GM10847 (cell line): ENCODE results near the gene GRIP2.

Experiments
- POLR2A ChIP-seq: IDR thresholded peaks from 2 replicates; pipeline ENCODE4 v1.6.1; 2011; ENCODE audit not compliant: insufficient read length; ENCODE audit errors: extremely low read depth

The GRIP2 gene

DNA sequence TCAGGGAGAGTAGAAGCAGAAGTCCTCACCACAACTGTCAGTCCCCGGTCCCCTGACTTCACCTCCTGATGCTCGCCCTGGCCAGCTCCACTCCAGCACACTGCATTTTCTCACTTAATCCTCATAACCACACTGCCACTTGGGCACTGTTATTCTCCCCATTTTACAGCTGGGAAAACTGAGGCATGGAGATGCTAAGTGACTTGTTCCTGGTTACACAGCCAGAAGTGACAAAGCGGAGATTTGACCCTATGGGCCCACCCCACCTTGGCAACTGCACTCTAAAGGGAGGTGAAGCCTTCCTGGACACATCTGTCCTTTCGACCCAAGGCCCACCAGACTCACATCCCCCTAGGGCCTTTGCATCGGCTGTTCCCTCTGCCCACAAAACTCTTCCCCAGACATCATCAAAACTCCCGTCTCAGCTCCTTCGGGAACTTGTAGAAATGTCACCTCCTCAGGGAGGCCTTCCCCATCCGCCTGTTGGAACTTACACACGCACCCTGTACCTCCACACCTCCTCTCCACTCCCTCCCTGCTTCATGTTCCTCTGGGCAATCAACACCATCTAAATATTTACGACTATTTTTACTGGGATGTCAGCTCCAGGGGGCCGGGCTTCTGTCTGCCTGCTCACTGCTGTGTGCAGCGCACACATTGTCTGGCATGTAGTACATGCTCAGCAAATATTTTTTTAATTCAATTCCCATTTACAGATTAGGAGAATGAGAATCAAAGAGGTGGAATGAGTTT, 3.1 kb downstream of the GRIP2 start:
- TF ChIP-seq POLR2A = no peak

DNA sequence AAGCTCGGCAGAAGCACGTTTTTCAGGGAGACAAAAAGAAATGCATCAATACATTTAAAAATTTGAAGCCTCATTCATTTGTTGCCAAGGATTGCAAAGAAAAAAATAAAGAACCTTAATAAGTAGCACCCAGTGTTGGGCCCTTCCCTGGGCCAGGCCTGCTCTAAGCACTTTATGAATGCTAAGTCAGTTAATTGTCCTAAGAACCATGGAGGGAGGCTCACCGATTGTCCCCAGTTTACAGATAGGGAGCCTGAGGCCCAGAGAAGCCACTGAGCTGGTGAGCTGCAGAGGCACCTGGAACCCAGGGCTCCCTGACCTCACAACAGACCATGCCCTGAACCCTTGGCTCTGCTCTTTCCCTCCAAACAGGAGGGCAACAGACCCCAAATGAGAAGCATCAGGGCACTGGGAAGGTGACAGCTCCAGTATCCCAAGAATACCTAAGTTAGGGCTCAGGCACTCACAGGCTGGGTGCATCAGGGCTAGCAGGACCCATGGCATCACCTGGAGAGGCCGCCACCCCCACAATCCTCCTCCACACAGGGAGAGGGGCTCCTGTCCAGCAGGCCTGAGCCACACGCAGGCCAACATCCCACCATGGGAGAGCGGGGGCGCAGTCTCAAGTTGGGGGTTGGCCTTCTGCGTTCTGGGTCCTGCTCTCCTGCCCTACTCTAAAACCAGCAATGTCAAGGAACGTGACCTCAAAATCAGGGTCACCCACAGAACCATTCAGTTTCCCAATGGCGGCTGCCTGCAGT, 3.9 kb downstream of the GRIP2 start:
- no peak for TF ChIP-seq POLR2A

DNA sequence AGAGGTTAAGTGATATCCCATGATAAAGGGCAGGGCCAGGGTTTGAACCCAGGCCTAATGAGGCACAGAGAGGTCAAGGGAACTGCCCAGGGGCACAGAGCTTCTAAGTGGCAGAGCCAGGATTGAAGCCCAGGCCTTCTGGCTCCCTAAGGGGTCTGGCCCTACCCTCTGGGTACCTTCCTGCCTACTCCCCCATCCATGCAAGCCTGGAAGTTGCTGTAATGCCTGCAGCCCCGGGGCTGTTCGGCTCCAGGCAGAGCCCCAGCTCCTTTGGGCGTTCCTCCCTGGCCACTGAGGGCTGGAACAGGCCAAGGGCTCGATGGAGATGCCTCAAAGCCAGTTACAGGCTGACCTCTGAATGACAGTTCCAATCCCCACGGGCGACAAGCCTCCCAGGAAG, 4.5 kb downstream of the GRIP2 start:
- no peak for TF ChIP-seq POLR2A

DNA sequence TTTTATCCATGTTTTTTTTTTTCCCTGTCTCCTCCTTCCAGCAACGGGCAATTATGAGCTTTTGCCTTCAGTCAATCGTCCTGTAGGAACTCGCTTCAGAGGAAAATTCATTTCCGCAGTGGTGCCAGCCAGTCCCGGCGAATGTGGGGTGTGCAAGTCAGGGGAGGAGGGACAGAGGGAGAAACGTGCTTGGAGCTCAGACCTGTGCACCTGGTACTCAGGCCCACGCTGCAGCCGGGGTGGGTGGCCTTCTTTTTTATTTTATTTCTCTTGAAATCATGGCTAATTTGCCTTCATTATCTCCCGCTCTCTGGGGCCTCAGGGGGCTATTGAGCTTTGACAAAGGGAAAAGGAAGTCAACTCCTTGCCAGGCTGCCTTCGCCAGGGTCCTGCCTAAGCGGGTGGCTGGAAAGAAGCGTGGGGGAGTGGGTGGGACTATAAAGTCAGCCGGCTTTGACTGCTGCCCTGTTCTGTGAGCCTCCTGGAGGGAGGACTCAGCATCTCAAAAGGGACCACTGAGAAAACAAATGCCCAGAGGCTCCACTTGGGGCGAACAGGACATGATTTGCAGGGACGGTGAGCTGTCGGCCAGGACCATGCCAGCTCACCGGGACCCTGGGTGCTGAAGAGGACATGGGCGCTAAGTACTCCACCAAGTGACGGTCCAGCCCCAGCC, 5.5 kb downstream of the GRIP2 start:
- no peak for TF ChIP-seq POLR2A

DNA sequence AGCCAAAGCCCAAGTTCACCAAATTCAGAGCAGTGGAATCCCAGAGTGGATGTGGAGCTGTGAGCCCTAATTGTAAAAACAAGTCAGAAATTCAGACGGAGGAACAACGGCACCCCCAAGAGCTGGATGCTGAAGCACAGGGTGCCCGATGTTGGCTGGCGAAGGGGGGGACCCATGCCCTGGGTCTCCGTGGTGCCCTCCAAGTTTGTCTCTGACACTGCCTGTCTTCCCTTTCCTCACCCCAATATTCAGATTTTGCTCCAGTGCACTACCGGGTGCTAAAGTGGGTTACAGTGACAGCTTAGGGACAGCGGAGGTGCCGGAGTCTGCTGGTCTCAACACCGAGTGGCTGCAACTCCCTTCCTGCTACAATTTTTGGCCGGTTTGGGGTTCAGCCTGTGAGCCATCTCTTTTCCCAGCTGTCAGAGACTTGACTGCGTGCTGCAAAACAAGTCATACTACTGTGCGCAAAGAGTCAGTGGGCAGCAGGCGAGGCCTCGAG, 6.6 kb downstream of the GRIP2 start:
- TF ChIP-seq POLR2A = no peak

DNA sequence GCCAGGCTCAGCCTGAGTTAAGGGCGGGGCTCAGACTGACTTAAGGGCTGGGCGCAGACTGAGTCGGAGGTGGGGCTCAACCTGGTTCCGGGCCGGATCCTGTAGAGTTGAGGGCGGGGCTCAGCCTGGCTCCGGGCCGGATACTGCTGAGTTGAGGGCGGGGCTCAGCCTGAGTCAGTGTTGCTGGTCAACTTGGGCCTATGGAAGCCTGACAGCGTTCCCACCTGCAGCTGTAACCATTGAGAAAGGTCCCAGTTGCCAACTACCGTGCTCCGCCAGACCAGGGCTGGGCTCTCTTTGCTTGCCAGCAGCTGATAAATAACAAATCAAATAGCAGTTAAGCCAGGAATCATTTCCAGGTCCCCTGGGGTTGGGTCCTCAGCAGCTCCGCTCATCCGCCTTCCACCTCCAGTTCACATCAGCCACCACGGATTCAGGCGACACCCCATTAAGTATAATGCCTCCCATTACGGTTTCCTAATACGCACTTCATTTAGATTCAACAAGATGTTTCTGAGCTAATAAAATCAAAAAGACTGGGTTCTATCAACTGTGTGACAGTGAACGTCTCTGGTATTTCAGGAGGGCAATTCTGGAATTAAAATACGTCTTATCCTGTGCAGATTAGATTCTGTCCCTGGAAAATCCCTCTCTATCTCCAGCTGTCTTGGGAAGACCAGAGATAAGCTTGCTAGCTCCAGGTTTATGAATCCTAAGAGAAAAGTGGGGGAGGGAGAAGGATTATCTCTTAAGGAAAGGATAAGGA, 7.3 kb downstream of the GRIP2 start:
- TF ChIP-seq POLR2A = no peak

DNA sequence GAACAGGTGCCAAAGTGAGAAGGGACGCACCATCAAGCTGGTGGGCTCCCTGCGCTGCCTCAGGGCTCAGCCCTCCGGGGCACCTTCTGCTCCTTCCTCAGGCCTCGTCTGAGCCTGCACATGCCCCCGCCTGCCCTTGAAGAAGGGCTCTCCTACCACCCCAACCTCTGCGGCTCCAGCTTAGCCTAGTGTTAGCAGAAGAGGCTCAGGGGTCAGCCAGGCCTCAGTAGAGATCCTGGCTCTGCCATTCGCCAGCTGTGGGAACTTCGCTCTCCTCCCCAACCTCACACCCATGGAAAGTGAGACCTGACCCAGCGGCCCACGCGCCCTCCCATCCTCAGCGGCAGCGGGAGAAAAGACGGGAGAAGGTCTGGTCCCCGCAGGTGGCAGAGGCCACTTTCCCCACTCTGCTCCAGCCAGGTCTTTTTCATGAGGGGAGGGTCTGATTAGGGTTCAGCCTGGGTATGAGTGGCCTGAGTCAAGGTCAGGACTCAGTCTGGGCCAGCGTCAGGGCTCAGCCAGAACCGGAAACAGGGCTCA, 8.2 kb downstream of the GRIP2 start:
- TF ChIP-seq POLR2A = no peak

DNA sequence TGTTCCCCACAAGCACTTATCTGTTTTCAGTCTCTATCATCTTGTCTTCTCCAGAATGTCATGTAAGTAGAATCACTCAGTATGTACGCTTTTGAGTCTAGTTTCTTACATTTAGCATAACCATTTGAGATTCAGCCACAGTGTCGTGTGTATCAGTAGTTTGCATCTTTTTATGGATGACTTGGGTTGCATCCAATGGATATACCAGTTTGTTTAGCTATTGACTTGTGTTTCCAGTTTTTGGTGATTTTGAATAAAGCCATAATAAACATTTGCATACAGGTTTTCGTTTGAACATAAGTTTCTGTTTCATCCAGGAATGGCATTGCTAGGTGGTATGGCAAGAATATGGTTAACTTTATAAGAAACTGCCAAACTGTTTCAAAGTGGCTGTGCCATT, 12.1 kb downstream of the GRIP2 start:
- no peak for TF ChIP-seq POLR2A

DNA sequence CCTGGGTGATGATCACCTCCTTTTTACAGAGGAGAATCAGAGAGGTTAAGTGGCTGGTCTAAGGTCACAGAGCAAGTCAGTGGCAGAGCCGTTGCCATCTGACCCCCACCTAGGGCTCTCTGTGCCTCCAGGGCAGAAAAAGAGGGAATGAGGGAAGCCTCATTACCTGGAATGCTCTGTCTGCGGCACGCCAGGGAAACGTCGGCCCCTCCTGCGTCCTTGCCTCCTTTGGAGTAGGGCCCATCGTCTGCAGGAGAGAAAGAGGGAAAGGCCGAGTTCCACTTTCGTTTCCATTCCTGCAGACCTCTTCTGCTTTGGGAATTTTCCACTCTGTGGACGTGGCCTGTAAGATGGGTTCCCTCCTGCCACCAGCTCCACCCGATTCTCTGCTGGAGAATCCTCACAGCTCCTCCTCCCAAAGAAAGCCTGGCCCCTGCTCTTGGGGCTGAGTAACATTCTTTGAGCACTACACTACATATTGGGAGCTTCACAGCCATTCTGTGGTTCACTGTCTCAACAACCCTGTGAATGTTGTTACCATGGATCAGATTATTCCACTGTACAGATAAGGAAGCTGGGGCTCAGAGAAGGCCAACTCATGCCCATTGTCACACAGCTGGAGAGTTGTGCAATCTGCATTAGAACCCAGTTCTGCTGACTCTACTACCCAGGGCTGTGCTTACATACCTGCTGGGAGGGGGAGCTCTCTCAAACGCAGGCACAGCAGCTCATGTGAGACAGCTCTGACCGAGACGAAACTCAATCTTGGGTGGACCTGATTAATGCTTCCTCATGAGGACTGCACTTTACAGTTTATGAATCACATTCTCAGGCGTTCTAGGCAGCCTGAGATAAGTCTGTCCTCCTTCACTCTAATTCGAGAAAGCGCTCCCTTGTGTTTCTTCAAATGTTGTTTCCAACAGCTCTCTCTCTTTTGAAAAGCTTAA, 14.2 kb downstream of the GRIP2 start:
- TF ChIP-seq POLR2A = no peak

DNA sequence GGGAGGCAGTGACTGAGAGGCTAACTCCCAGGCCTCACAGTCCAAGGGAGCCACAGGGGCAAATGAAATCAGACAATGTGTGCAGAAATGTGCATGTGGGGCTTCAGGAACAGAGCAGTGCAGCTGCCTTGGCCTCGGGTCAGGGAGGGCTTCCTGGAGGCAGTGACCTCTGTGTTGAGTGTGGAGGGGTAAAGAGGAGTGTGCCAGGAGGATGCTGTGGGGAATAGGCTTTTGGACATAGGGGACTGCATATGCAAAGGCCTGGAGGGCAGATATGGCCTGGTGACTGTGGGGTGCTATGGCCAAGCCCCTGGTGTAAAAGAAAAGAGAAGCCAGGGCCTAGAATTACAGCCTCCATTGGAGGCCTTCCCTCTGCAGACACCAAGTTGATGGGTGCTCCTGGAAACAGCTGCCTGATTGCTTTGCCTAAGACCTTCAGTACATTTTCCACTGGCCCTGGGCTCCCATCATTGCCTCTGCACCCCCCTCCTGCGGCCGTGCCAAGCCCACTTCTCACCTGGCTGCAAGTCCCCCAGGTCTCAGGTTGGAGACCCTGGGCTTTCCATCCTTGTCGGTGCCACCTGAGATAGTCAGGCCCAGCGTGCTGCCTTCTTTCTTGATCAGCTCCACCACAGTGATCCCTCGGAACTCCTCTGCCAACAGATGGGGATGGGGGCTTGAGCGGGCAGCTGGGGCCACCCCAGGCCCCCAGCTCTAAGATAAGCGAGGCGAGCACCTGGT, 15.1 kb downstream of the GRIP2 start:
- no peak for TF ChIP-seq POLR2A

DNA sequence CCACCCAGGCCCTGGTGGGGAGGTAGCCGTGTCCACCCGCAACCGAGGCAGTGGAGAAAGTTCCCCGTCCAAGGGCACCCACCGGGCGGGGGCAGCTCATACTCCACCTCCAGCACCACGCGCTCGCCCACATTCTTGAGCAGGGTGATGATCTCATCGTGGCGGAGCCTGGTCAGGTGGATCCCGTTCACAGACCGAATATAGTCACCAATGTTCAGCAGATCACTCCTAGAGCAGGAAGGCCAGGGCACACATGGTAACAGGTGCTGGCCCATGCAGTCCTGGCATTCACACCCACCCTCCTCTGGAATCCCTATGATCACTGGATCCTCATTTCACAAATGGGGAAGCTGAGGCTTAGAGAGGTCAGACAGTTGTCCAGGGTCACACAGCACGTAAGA, 15.8 kb downstream of the GRIP2 start:
- no peak for TF ChIP-seq POLR2A

DNA sequence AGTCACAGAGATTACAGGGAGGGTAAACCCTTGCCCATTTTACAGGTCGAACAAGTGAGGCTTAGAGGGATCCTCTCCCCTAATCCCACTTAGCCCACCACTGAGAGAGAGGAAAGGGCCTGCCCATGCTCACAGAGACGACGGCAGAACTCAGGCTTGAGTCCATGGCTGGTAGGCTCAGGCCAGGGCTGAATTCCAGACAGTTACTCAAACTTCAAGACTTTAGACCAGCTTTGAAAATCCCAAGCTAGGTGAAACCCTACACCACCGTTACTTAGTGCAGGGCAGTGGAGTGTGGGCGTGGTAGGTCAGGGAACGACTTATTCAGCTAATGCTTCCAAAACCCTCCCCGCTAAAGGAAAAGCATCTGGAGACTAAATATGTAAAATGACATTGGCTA, 16.4 kb downstream of the GRIP2 start:
- no peak for TF ChIP-seq POLR2A

DNA sequence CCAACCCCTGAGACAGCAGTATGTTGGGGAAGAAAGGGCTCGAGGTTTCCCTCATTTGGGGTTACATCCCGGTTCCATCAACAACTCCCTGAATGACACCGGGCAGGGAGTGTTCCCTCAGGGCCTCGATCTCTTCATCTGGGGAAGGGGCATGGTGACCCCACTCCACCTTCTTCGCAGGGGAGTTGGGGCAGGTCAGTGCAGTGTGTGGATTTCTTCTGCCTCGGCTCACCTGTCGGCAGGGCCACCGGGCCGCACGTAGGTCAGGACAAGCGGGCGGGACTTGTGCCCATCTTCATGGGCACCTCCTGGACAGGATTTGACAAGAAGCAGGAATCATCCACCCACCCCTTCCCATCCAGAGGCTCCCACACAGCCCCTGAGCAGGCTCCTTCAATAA, 17.4 kb downstream of the GRIP2 start:
- TF ChIP-seq POLR2A = no peak
